PC-9 (cell line): ENCODE data around the gene MYO15B. TPM values are rescaled to one million over a fixed set of nuclear protein-coding genes. Genes with fewer than 3 reads are reported as not detected.

Source experiments
- BruUV-seq: library from RNA; stranded (reverse); fragments of 400-500 nt; replicated peaks from 2 replicates; lab custom pipeline; 2021; lab: Mats Ljungman, UMichigan
- CTCF ChIA-PET: fragments of 300-600 bp; sonication (Branson Sonifier 250); formaldehyde crosslinking; loops from one replicate; lab custom pipeline; 2022; ENCODE audit warnings: antibody characterized with exemption; lab: Charles Lee
- POLR2A ChIA-PET: fragments of 300-600 bp; sonication (Branson Sonifier 250); formaldehyde crosslinking; loops from one replicate; lab custom pipeline; 2022; ENCODE audit warnings: antibody characterized with exemption; ENCODE audit not compliant: unreplicated experiment; lab: Charles Lee
- DNase-seq, 2 experiments: peaks; one replicate each; pipeline versions ENCODE4 v3.0.0 to v3.0.0-alpha.2; 2015 to 2022; ENCODE audit warnings: mixed read lengths in 1 of 2
- H2AFZ ChIP-seq: fragments of 200-600 bp; sonication (generic); 2 replicates; pipeline ENCODE4 v1.8.1; 2017; ENCODE audit warnings: antibody characterized with exemption
- H3F3A ChIP-seq: fragments of 200-600 bp; sonication (generic); 2 replicates; pipeline ENCODE4 v1.8.1; 2017; ENCODE audit warnings: antibody characterized with exemption, mild to moderate bottlenecking, low read depth; ENCODE audit not compliant: insufficient read depth
- H3K27ac ChIP-seq: fragments of 200-600 bp; sonication (generic); 2 replicates; pipeline ENCODE4 v1.6.1; 2016; ENCODE audit warnings: mixed run types
- H3K27me3 ChIP-seq: fragments of 200-600 bp; sonication (generic); 2 replicates; pipeline ENCODE4 v1.6.1; 2016; ENCODE audit warnings: low read depth, mixed run types; ENCODE audit not compliant: insufficient read depth
- H3K36me3 ChIP-seq: fragments of 200-600 bp; sonication (generic); 2 replicates; pipeline ENCODE4 v1.6.1; 2016; ENCODE audit warnings: low read depth, mixed run types
- H3K4me1 ChIP-seq: fragments of 200-600 bp; sonication (generic); replicated peaks from 2 replicates; pipeline ENCODE4 v1.6.1; 2016; ENCODE audit warnings: mixed run types; ENCODE audit not compliant: insufficient read depth
- H3K4me2 ChIP-seq: fragments of 200-600 bp; sonication (generic); 2 replicates; pipeline ENCODE4 v1.6.1; 2017; ENCODE audit warnings: mixed run types
- H3K4me3 ChIP-seq: fragments of 200-600 bp; sonication (generic); 2 replicates; pipeline ENCODE4 v1.6.1; 2016; ENCODE audit warnings: mixed run types
- H3K79me2 ChIP-seq: fragments of 200-600 bp; sonication (generic); 2 replicates; pipeline ENCODE4 v1.6.1; 2017; ENCODE audit warnings: low read depth, mixed run types
- H3K9me2 ChIP-seq: fragments of 200-600 bp; sonication (generic); 2 replicates; pipeline ENCODE4 v1.8.1; 2017; ENCODE audit warnings: mild to moderate bottlenecking; ENCODE audit not compliant: insufficient read depth
- H3K9me3 ChIP-seq: fragments of 200-600 bp; sonication (generic); 2 replicates; pipeline ENCODE4 v1.8.1; 2016; ENCODE audit warnings: low read depth; ENCODE audit not compliant: insufficient read depth
- H4K20me1 ChIP-seq: fragments of 200-600 bp; sonication (generic); 2 replicates; pipeline ENCODE4 v1.8.1; 2017; ENCODE audit not compliant: insufficient read depth
- CTCF ChIP-seq: fragments of 200-600 bp; sonication (generic); conservative IDR thresholded peaks from 2 replicates; pipeline ENCODE4 v1.6.1; 2017; ENCODE audit warnings: mixed run types, antibody characterized with exemption, mild to moderate bottlenecking, moderate library complexity
- EZH2 ChIP-seq: fragments of 200-600 bp; sonication (generic); IDR thresholded peaks from 2 replicates; pipeline ENCODE4 v1.8.0; 2017; ENCODE audit warnings: antibody characterized with exemption, low read depth
- intact Hi-C: fragments of 100-400 bp; cut with micrococcal nuclease; formaldehyde crosslinking; loops from one replicate; pipeline ENCODE4 v1.10.0; 2022; ENCODE audit not compliant: unreplicated experiment
- total RNA-seq: library from RNA; stranded (reverse); gene quantifications from 2 replicates; pipeline ENCODE4 v1.2.3, GENCODE V29; 2021

Gene MYO15B
- total RNA-seq, 1 experiment from 2014 or later: 53.5 TPM

- Histone ChIP-seq H3K4me2 (peak overlapping the region; percentile 72), H3K4me1 (peaks cover 20% of the 10 kb centered on the region), H3K36me3 (no peaks in the 10 kb centered on the region), H3K9me3 (no peaks in the 10 kb centered on the region), H2AFZ (no peak overlapping the region), H3K27me3 (no peaks in the 10 kb centered on the region), H3K4me3 (no peak overlapping the region), H3K79me2 (no peaks in the 10 kb centered on the region), H3F3A (peaks cover 13% of the 10 kb centered on the region), H3K9me2 (no peaks in the 10 kb centered on the region), H4K20me1 (peaks cover 12% of the 10 kb centered on the region), H3K27ac (peak overlapping the region; percentile 38; the same call in 1 of the 2 replicates)
- intact Hi-C loops: loop anchor here (1.0 to 5.0 kb wide), 5 partner anchors 21 to 115 kb away; partner anchors contain the start of genes RECQL5 and SAP30BP
- no TSS peak for BruUV-seq
- ChIA-PET CTCF (interaction anchor here (0.5 to 2.5 kb wide), 25 partner anchors 8 to 315 kb away, joined by 3 to 49 read pairs (median 5); partner anchors contain the start of genes RECQL5 and SAP30BP), POLR2A (interaction anchor here (0.6 to 1.3 kb wide), 6 partner anchors 12 to 123 kb away, joined by 3 to 9 read pairs (median 4); partner anchors contain the start of genes ITGB4 and RECQL5)
- TF ChIP-seq EZH2 (no peak), CTCF (peak; percentile 67)
- peak; percentile 89 to 93 for DNase-seq
Observed at GRCh38 chr17:75633486-75634375, 46.1 kb downstream of the MYO15B start.

- no peak overlapping the region for H3K4me3 ChIP-seq
- H3K4me1 ChIP-seq: peaks cover 24% of the 10 kb centered on the region
- no TSS peak for BruUV-seq
- DNase-seq: no peak
- no peaks in the 10 kb centered on the region for H3K9me2 ChIP-seq
- TF ChIP-seq CTCF (no peak), EZH2 (no peak)
- H3K79me2 ChIP-seq: no peaks in the 10 kb centered on the region
- H3F3A ChIP-seq: peaks cover 13% of the 10 kb centered on the region
- H3K36me3 ChIP-seq: no peaks in the 10 kb centered on the region
- H3K9me3 ChIP-seq: no peaks in the 10 kb centered on the region
- no peak overlapping the region for H2AFZ ChIP-seq
- POLR2A ChIA-PET: interaction anchor here (0.6 to 0.7 kb wide), 3 partner anchors 30 to 123 kb away, joined by 3 to 9 read pairs (median 4); partner anchors contain the start of gene RECQL5
- H3K27me3 ChIP-seq: no peaks in the 10 kb centered on the region
- H3K4me2 ChIP-seq: peak overlapping the region; percentile 72
- peaks cover 12% of the 10 kb centered on the region for H4K20me1 ChIP-seq
- CTCF ChIA-PET: interaction anchor here (0.5 to 2.5 kb wide), 16 partner anchors 9 to 219 kb away, joined by 3 to 49 read pairs (median 6); partner anchors contain the start of genes RECQL5 and SAP30BP
- intact Hi-C loops: loop anchor here (5.0 kb wide), 1 partner anchor 33 kb away; the partner anchor contains the start of genes RECQL5 and SAP30BP
- H3K27ac ChIP-seq: no peak overlapping the region
Observed at GRCh38 chr17:75634376-75634740, 46.8 kb downstream of the MYO15B start.

- no peaks in the 10 kb centered on the region for H3K27me3 ChIP-seq
- H3K36me3 ChIP-seq: no peaks in the 10 kb centered on the region
- no peak overlapping the region for H3K4me2 ChIP-seq
- no peak overlapping the region for H3K27ac ChIP-seq
- peaks cover 12% of the 10 kb centered on the region for H4K20me1 ChIP-seq
- POLR2A ChIA-PET: no interaction called here
- no peak for TF ChIP-seq EZH2
- no peak for TF ChIP-seq CTCF
- H3K9me2 ChIP-seq: no peaks in the 10 kb centered on the region
- H2AFZ ChIP-seq: no peak overlapping the region
- intact Hi-C loops: loop anchor here (5.0 kb wide), 1 partner anchor 32 kb away; the partner anchor contains the start of genes RECQL5 and SAP30BP
- BruUV-seq: no TSS peak
- peaks cover 13% of the 10 kb centered on the region for H3F3A ChIP-seq
- H3K4me1 ChIP-seq: peaks cover 30% of the 10 kb centered on the region
- no peak for DNase-seq
- H3K79me2 ChIP-seq: no peaks in the 10 kb centered on the region
- CTCF ChIA-PET: interaction anchor here (0.6 to 2.5 kb wide), 3 partner anchors 18 to 108 kb away, joined by 5 to 35 read pairs (median 14); no protein-coding TSS in a partner anchor
- H3K9me3 ChIP-seq: no peaks in the 10 kb centered on the region
- H3K4me3 ChIP-seq: no peak overlapping the region
Observed at GRCh38 chr17:75634754-75635609, 47.4 kb downstream of the MYO15B start.
